GM23338 (cell line): ENCODE measurements around the gene AKAP9. TPM values are rescaled to one million over a fixed set of nuclear protein-coding genes. Genes with fewer than 3 reads are reported as not detected.

Experiments used
- ATAC-seq: fragments of 200-7000 bp; cut with Tn5 transposase; 3 replicates; pipeline ENCODE4 v1.9.1; 2020
- DNase-seq: peaks from one replicate; pipeline ENCODE4 v3.0.0-alpha.2; 2015; ENCODE audit warnings: low spot score
- H2AFZ ChIP-seq: fragments of 200-600 bp; sonication (generic); 2 replicates; pipeline ENCODE4 v1.8.0; 2016; ENCODE audit warnings: antibody characterized with exemption, mild to moderate bottlenecking, moderate library complexity
- H3F3A ChIP-seq: fragments of 200-600 bp; sonication (generic); replicated peaks from 2 replicates; pipeline ENCODE4 v1.8.0; 2017; ENCODE audit warnings: antibody characterized with exemption, mixed run types, low read depth
- H3K27ac ChIP-seq: fragments of 200-600 bp; sonication (generic); 2 replicates; pipeline ENCODE4 v1.6.1; 2016; ENCODE audit warnings: low read depth
- H3K27me3 ChIP-seq: fragments of 200-600 bp; sonication (generic); 2 replicates; pipeline ENCODE4 v1.8.0; 2016; ENCODE audit warnings: mild to moderate bottlenecking, mixed run types, moderate library complexity; ENCODE audit not compliant: insufficient read depth
- H3K36me3 ChIP-seq: fragments of 200-600 bp; sonication (generic); 2 replicates; pipeline ENCODE4 v1.8.0; 2016; ENCODE audit warnings: mild to moderate bottlenecking; ENCODE audit not compliant: insufficient read depth
- H3K4me1 ChIP-seq: fragments of 200-600 bp; sonication (generic); 2 replicates; pipeline ENCODE4 v1.8.0; 2016; ENCODE audit warnings: mild to moderate bottlenecking, moderate library complexity; ENCODE audit not compliant: insufficient read depth
- H3K4me2 ChIP-seq: fragments of 200-600 bp; sonication (generic); 2 replicates; pipeline ENCODE4 v1.7.1; 2017; ENCODE audit warnings: mixed run types
- H3K4me3 ChIP-seq: fragments of 200-600 bp; sonication (generic); 2 replicates; pipeline ENCODE4 v1.6.1; 2016; ENCODE audit warnings: mixed run types
- H3K79me2 ChIP-seq: fragments of 200-600 bp; sonication (generic); replicated peaks from 2 replicates; pipeline ENCODE4 v1.8.0; 2017; ENCODE audit warnings: mild to moderate bottlenecking; ENCODE audit not compliant: insufficient read depth
- H3K9me2 ChIP-seq: fragments of 200-600 bp; sonication (generic); 2 replicates; pipeline ENCODE4 v1.8.0; 2017; ENCODE audit not compliant: insufficient read depth
- H4K20me1 ChIP-seq: fragments of 200-600 bp; sonication (generic); replicated peaks from 2 replicates; pipeline ENCODE4 v1.8.0; 2017; ENCODE audit warnings: mild to moderate bottlenecking; ENCODE audit not compliant: insufficient read depth
- H3K27ac Mint-ChIP-seq: 2 replicates; pipeline ENCODE4 v1.8.0; 2020; ENCODE audit warnings: inconsistent platforms, mild to moderate bottlenecking, moderate library complexity, mixed read lengths
- H3K27me3 Mint-ChIP-seq: 3 replicates; pipeline ENCODE4 v1.8.0; 2022; ENCODE audit warnings: low read depth, mild to moderate bottlenecking, moderate library complexity, mixed read lengths, inconsistent platforms; ENCODE audit not compliant: insufficient read depth, poor library complexity
- H3K36me3 Mint-ChIP-seq: 3 replicates; pipeline ENCODE4 v1.8.0; 2021; ENCODE audit warnings: low read depth, mild to moderate bottlenecking, inconsistent platforms, moderate library complexity, mixed read lengths
- H3K4me1 Mint-ChIP-seq: 3 replicates; pipeline ENCODE4 v1.8.0; 2020; ENCODE audit warnings: mild to moderate bottlenecking, inconsistent platforms, mixed read lengths
- H3K4me3 Mint-ChIP-seq: 3 replicates; pipeline ENCODE4 v1.8.0; 2021; ENCODE audit warnings: moderate library complexity, mild to moderate bottlenecking, inconsistent platforms, mixed read lengths
- H3K9me3 Mint-ChIP-seq: 3 replicates; pipeline ENCODE4 v1.8.0; 2020; ENCODE audit warnings: moderate library complexity, mild to moderate bottlenecking, inconsistent platforms, mixed read lengths
- CREB1 ChIP-seq: fragments of 250-450 bp; sonication (Bioruptor Pico); IDR thresholded peaks from 2 replicates; pipeline ENCODE4 v1.5.0; 2020; ENCODE audit warnings: low read depth, mild to moderate bottlenecking, moderate library complexity
- ETS1 ChIP-seq: IDR thresholded peaks from 2 replicates; pipeline ENCODE4 v1.6.1; 2016; ENCODE audit warnings: antibody characterized with exemption
- EZH2 ChIP-seq: fragments of 200-600 bp; sonication (generic); IDR thresholded peaks from one replicate; pipeline ENCODE4 v1.8.0; 2017; ENCODE audit warnings: antibody characterized with exemption, mild to moderate bottlenecking, low read depth; ENCODE audit not compliant: unreplicated experiment
- EZH2phosphoT487 ChIP-seq: fragments of 200-600 bp; sonication (generic); IDR thresholded peaks from one replicate; pipeline ENCODE4 v1.8.1; 2018; ENCODE audit warnings: antibody characterized with exemption; ENCODE audit not compliant: unreplicated experiment
- NANOG ChIP-seq: IDR thresholded peaks from 2 replicates; pipeline ENCODE4 v1.6.1; 2016; ENCODE audit warnings: antibody characterized with exemption, borderline replicate concordance
- POLR2AphosphoS5 ChIP-seq: IDR thresholded peaks from 2 replicates; pipeline ENCODE4 v1.6.1; 2016; ENCODE audit warnings: antibody characterized with exemption, low read depth
- STAT1 ChIP-seq: IDR thresholded peaks from one replicate; pipeline ENCODE4 v1.6.1; 2016; ENCODE audit warnings: antibody characterized with exemption; ENCODE audit not compliant: unreplicated experiment
- ZNF114 ChIP-seq: fragments of 250-450 bp; sonication (Bioruptor Pico); IDR thresholded peaks from 2 replicates; pipeline ENCODE4 v1.5.0; 2020; ENCODE audit warnings: mild to moderate bottlenecking, moderate library complexity
- ZNF331 ChIP-seq: fragments of 250-450 bp; sonication (Bioruptor Pico); IDR thresholded peaks from 2 replicates; pipeline ENCODE4 v1.5.0; 2020; ENCODE audit warnings: low read depth, mild to moderate bottlenecking, moderate library complexity
- ZNF462 ChIP-seq: fragments of 250-450 bp; sonication (Bioruptor Pico); IDR thresholded peaks from 2 replicates; pipeline ENCODE4 v1.5.0; 2020; ENCODE audit warnings: mild to moderate bottlenecking, moderate library complexity
- polyA plus RNA-seq: library from polyadenylated mRNA; unstranded; fragments of >200 nt; fragmentation: Nextera tagmentation; extraction: Ambion mirVana; gene quantifications from 2 replicates; pipeline ENCODE4 v1.2.1, GENCODE V29; 2016
- total RNA-seq: library from RNA; depleted of rRNA; stranded (reverse); fragments of >200 nt; shearing (Covaris generic); gene quantifications from 2 replicates; pipeline ENCODE4 v1.2.3, GENCODE V29; 2014

AKAP9 gene
- total and polyA plus RNA-seq, 2 experiments from 2014 or later = 33.5 to 67.4 TPM

GRCh38 chr7:92044148-92044547 is 103.5 kb downstream of the AKAP9 start (continued):
- no peak for TF ChIP-seq ZNF462 (CRISPR knock-in tag)

DNA sequence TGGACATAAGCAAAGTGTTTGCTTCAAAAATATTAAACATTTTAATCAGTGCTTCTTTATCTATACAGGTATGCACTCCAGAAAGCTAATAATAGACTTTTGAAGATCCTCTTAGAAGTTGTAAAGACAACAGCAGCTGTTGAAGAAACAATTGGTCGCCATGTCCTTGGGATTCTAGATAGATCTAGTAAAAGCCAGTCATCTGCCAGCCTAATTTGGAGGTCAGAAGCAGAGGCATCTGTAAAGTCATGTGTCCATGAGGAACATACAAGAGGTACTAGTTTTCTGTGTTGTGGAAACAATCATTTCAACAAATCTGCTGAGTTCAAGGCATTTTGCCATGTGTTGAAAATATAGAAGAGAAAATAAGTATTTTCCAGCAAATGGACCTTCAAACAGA is 104.3 kb downstream of the AKAP9 start:
- no peak overlapping the region for H2AFZ ChIP-seq
- Mint-ChIP-seq H3K9me3 (no peaks in the 10 kb centered on the region), H3K36me3 (peaks cover 27% of the 10 kb centered on the region; the same call in 2 of the 3 replicates), H3K4me3 (no peak overlapping the region), H3K27me3 (no peaks in the 10 kb centered on the region), H3K27ac (no peak overlapping the region), H3K4me1 (no peaks in the 10 kb centered on the region)
- H3K79me2 ChIP-seq = no peaks in the 10 kb centered on the region
- H3K27me3 ChIP-seq = no peaks in the 10 kb centered on the region
- no peaks in the 10 kb centered on the region for H3K36me3 ChIP-seq
- no peaks in the 10 kb centered on the region for H3K9me2 ChIP-seq
- no peaks in the 10 kb centered on the region for H3F3A ChIP-seq
- DNase-seq (no peak), ATAC-seq (no peak)
- no peak overlapping the region for H3K27ac ChIP-seq
- H3K4me2 ChIP-seq = no peak overlapping the region
- no peak overlapping the region for H3K4me3 ChIP-seq
- H4K20me1 ChIP-seq = no peaks in the 10 kb centered on the region; the same call in 1 of the 2 replicates
- no peaks in the 10 kb centered on the region for H3K4me1 ChIP-seq
- no peak for TF ChIP-seq EZH2phosphoT487
- no peak for TF ChIP-seq ETS1
- TF ChIP-seq CREB1 = no peak
- TF ChIP-seq STAT1 = no peak
- TF ChIP-seq ZNF114 = no peak
- TF ChIP-seq ZNF331 (CRISPR knock-in tag) = no peak
- TF ChIP-seq ZNF462 (CRISPR knock-in tag) = no peak
- TF ChIP-seq POLR2AphosphoS5 = no peak
- no peak for TF ChIP-seq NANOG
- TF ChIP-seq EZH2 = no peak
